Spleen (tissue), 7 donors: ENCODE data around the gene LRRTM1.

Experiments
- POLR2A ChIP-seq, 3 donors: fragments of 450-650 bp; IDR thresholded peaks; one replicate each; pipeline ENCODE4 v1.5.1; 2017; ENCODE audit warnings: antibody characterized with exemption in 3 of 3, mild to moderate bottlenecking in 1 of 3
- POLR2AphosphoS5 ChIP-seq, 3 donors: sonication (generic); formaldehyde crosslinking; IDR thresholded peaks; one replicate each; pipeline ENCODE4 v1.5.1; 2017; ENCODE audit warnings: antibody characterized with exemption in 3 of 3
- TF ChIP-seq, protein P1 (sequence below), 11 experiments: fragments of 200-600 bp in 7 of 11; fragments of 450-650 bp in 4 of 11; sonication (generic) in 4 of 11; IDR thresholded peaks in 8 of 11; conservative IDR thresholded peaks in 3 of 11; 1 replicate in 7 of 11; 2 replicates in 4 of 11; pipeline versions ENCODE4 v1.4.0 to v1.8.0; 2016 to 2021; ENCODE audit warnings: antibody characterized with exemption in 11 of 11, inconsistent platforms in 4 of 11, mild to moderate bottlenecking in 1 of 11
- donor health status: DM: no; HTN: no; CAD: no; lungs with moderate emphysema.
- donor health status: DM: no; HTN: no; CAD: no.
- donor health status: DM: no; HTN: no; CAD: no.

DNA sequence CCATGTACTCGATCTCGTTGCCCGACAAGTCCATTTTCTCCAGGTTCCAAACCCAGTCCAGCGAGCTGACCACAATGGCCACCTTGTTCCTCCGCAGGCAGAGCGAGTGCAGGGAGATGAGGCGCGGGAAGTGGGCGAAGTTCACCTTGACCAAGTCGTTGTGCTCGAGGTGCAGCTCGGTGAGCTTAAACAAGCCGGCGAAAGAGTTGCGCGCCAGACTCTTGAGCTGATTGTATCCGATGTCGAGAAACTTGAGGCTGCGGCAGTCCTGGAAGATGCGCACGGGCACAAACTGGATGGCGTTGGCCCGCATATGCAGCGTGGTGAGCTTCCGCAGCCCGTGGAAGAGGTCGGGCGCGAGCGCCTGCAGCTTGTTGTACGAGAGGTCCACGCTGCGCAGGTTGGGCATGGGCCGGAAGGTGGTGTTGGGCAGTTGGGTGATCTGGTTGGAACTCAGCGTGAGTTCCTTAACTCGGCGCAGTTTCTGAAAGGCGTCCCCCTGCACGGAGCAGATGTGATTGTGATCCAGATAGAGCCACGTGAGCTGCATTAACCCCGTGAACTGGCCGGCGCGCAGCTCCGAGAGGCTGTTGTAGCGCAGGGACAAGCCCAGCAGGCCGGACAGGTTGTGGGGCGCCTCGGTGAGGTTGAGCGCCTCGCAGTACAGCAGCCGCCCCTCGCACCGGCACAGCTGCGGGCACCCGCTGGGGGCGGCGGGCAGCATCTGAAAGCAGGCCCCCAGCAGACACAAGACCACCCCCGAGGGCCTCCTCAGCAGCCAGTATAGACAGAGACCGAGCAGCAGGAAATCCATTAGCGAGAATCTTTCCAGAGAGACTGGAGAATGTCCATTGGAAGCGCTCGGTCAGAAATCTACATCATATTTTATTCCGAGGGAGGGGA is 1.3 kb downstream of the LRRTM1 start:
- TF ChIP-seq POLR2A (IDR thresholded peaks at IDR 0.05) = no peak
- TF ChIP-seq, protein P1, sequence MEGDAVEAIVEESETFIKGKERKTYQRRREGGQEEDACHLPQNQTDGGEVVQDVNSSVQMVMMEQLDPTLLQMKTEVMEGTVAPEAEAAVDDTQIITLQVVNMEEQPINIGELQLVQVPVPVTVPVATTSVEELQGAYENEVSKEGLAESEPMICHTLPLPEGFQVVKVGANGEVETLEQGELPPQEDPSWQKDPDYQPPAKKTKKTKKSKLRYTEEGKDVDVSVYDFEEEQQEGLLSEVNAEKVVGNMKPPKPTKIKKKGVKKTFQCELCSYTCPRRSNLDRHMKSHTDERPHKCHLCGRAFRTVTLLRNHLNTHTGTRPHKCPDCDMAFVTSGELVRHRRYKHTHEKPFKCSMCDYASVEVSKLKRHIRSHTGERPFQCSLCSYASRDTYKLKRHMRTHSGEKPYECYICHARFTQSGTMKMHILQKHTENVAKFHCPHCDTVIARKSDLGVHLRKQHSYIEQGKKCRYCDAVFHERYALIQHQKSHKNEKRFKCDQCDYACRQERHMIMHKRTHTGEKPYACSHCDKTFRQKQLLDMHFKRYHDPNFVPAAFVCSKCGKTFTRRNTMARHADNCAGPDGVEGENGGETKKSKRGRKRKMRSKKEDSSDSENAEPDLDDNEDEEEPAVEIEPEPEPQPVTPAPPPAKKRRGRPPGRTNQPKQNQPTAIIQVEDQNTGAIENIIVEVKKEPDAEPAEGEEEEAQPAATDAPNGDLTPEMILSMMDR (IDR thresholded peaks at IDR 0.05 in 8 of 11, conservative IDR thresholded peaks at IDR 0.05 in 3 of 11) = no peak
- no peak for TF ChIP-seq POLR2AphosphoS5 (IDR thresholded peaks at IDR 0.05)
